Measurements from ENCODE around the gene CRYBA4. TPM values are rescaled to one million over a fixed set of nuclear protein-coding genes. Genes with fewer than 3 reads are reported as not detected.

Gene CRYBA4
- total and polyA plus RNA-seq, 2 of the 13 experiments (the other 11 are each of a cell fraction or from before 2014, with no cell fraction given): not detected

- ChIA-PET POLR2A (no interaction called here), CTCF (ENCODE audit: low intra/inter-chr PET ratio, low total read pairs) (no interaction called here)
- in situ Hi-C loops (cut with HindIII; ENCODE audit: extremely low pct_ligation_motif_present, low pct_unique_long_range_greater_than_20kb): no loop called here
- no peak overlapping the region for H3K27ac ChIP-seq (ENCODE audit: extremely low read length, insufficient read depth, low read length)
- H3K79me2 ChIP-seq (ENCODE audit: insufficient read depth, low read length): no peaks in the 10 kb centered on the region
- H3K4me2 ChIP-seq (ENCODE audit: low read depth, low read length): no peak overlapping the region
- no peaks in the 10 kb centered on the region for H3K36me3 ChIP-seq (replicated peaks in 1 of 2; ENCODE audit: control insufficient read depth in 1 of 2, insufficient read depth in 2 of 2, low read length in 2 of 2)
- peaks cover 17% of the 10 kb centered on the region for H3K9me3 ChIP-seq (ENCODE audit: low read length)
- DNase-seq (ENCODE audit: low spot score) (peak; percentile 32), ATAC-seq (peak; percentile 80), FAIRE-seq (peak; percentile 18)
- WGBS (ENCODE audit: low lambda C conversion rate): no CpG with 5 or more reads among the region's 2 CpGs
- H3K9ac ChIP-seq (ENCODE audit: insufficient read depth, low read depth, low read length): no peak overlapping the region
- intact Hi-C loops (cut with micrococcal nuclease; ENCODE audit: unreplicated experiment): loop anchor here (5.0 kb wide), 1 partner anchor 307 kb away; no protein-coding TSS in a partner anchor
- H3K4me1 ChIP-seq (ENCODE audit: insufficient read depth, low read length): peaks cover 14% of the 10 kb centered on the region
- no peaks in the 10 kb centered on the region for H4K20me1 ChIP-seq (ENCODE audit: insufficient read depth, low read length)
- H2AFZ ChIP-seq (ENCODE audit: low read length): no peak overlapping the region
- H3K27me3 ChIP-seq (ENCODE audit: control insufficient read depth in 1 of 2, insufficient read depth in 2 of 2, low read length in 2 of 2): peaks cover 0 to 8% of the 10 kb centered on the region in 2 experiments; a peak in 1 of 5 replicates
- H3K4me3 ChIP-seq (replicated peaks in 1 of 3; ENCODE audit: insufficient read depth in 1 of 3, low read depth in 2 of 3, low read length in 3 of 3): no peak overlapping the region
- TF ChIP-seq KDM5B (CRISPR knock-in tag; IDR thresholded peaks at IDR 0.05; ENCODE audit: borderline replicate concordance): no peak
- TF ChIP-seq CEBPG (CRISPR knock-in tag; IDR thresholded peaks at IDR 0.05): no peak
- TF ChIP-seq RARA (CRISPR knock-in tag; IDR thresholded peaks at IDR 0.05): no peak
- no peak for TF ChIP-seq PLRG1 (conservative IDR thresholded peaks at IDR 0.05)
- BruUV-seq (replicated peaks): no TSS peak
Measured at GRCh38 chr22:26669060-26669481, 47.3 kb downstream of the CRYBA4 start.

- FAIRE-seq: no peak
- no peaks in the 10 kb centered on the region for H4K20me1 ChIP-seq (ENCODE audit: insufficient read depth, low read length)
- no peak for TF ChIP-seq IRF9 (CRISPR knock-in tag; IDR thresholded peaks at IDR 0.05; ENCODE audit: borderline replicate concordance)
- H3K9me3 ChIP-seq (ENCODE audit: low read length): peaks cover 17% of the 10 kb centered on the region
- no TSS peak for BruUV-seq (replicated peaks)
- peaks cover 14% of the 10 kb centered on the region for H3K4me1 ChIP-seq (ENCODE audit: insufficient read depth, low read length)
- H3K4me2 ChIP-seq (ENCODE audit: low read depth, low read length): no peak overlapping the region
- ChIA-PET CTCF (ENCODE audit: low intra/inter-chr PET ratio, low total read pairs) (no interaction called here), POLR2A (no interaction called here)
- H3K4me3 ChIP-seq (replicated peaks in 1 of 3; ENCODE audit: insufficient read depth in 1 of 3, low read depth in 2 of 3, low read length in 3 of 3): no peak overlapping the region
- intact Hi-C loops (cut with micrococcal nuclease; ENCODE audit: unreplicated experiment) (no loop called here), in situ Hi-C loops (cut with HindIII; ENCODE audit: extremely low pct_ligation_motif_present, low pct_unique_long_range_greater_than_20kb) (no loop called here)
- no peak for DNase-seq (ENCODE audit: low spot score)
- no peak overlapping the region for H3K27ac ChIP-seq (ENCODE audit: extremely low read length, insufficient read depth, low read length)
- H3K36me3 ChIP-seq (replicated peaks in 1 of 2; ENCODE audit: control insufficient read depth in 1 of 2, insufficient read depth in 2 of 2, low read length in 2 of 2): no peaks in the 10 kb centered on the region
- 7% methylated on average over 4 of the region's 4 CpGs for WGBS (ENCODE audit: low lambda C conversion rate)
- no peak overlapping the region for H2AFZ ChIP-seq (ENCODE audit: low read length)
- no peak overlapping the region for H3K9ac ChIP-seq (ENCODE audit: insufficient read depth, low read depth, low read length)
- ATAC-seq: no peak
- peaks cover 0 to 8% of the 10 kb centered on the region in 2 experiments; a peak in 1 of 5 replicates for H3K27me3 ChIP-seq (ENCODE audit: control insufficient read depth in 1 of 2, insufficient read depth in 2 of 2, low read length in 2 of 2)
- H3K79me2 ChIP-seq (ENCODE audit: insufficient read depth, low read length): no peaks in the 10 kb centered on the region
Measured at GRCh38 chr22:26670459-26670858, 48.7 kb downstream of the CRYBA4 start.
